GM12865 (cell line): ENCODE data around the gene LRRTM3.

Experiments
- DNase-seq: peaks from one replicate; pipeline ENCODE4 v3.0.0; 2010; ENCODE audit warnings: low read depth
- H3K4me3 ChIP-seq: 2 replicates; pipeline ENCODE4 v1.5.1; 2011; ENCODE audit warnings: mild to moderate bottlenecking, low read depth, low read length, control low read depth
- CTCF ChIP-seq: IDR thresholded peaks from 2 replicates; pipeline ENCODE4 v1.5.1; 2011; ENCODE audit warnings: low read length, control low read depth, low read depth, inconsistent platforms; ENCODE audit not compliant: insufficient read depth; ENCODE audit errors: missing control alignments

LRRTM3 gene

GRCh38 chr10:66958466-66958865 is 32.6 kb downstream of the LRRTM3 start:
- TF ChIP-seq CTCF: no peak
- DNase-seq: no peak
- H3K4me3 ChIP-seq: no peak overlapping the region

DNA sequence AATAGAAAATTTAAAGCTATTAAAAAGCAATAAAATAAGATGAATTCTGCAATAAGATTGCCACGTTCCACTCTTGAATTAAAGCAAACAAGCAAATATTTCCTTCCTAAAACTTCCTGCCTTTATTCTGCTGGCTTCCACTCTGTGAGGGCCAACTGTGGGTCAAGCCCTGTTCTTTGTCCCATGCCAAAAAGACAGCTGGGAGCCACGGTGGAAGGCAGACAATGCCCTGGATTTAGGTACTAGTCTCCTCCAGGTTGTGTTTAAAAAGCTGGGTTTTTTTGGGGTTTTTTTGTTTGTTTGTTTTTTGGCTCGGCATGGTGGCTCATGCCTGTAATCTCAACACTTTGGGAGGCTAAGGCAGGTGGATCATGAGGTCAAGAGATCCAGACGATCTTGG is 39.1 kb downstream of the LRRTM3 start:
- DNase-seq: no peak
- TF ChIP-seq CTCF: no peak
- no peak overlapping the region for H3K4me3 ChIP-seq

- H3K4me3 ChIP-seq: no peak overlapping the region
- no peak for DNase-seq
- no peak for TF ChIP-seq CTCF
Observed at GRCh38 chr10:66980246-66980815, 54.5 kb downstream of the LRRTM3 start.

- H3K4me3 ChIP-seq: no peak overlapping the region
- DNase-seq: no peak
- TF ChIP-seq CTCF: no peak
Observed at GRCh38 chr10:66981361-66982052, 55.7 kb downstream of the LRRTM3 start.

DNA sequence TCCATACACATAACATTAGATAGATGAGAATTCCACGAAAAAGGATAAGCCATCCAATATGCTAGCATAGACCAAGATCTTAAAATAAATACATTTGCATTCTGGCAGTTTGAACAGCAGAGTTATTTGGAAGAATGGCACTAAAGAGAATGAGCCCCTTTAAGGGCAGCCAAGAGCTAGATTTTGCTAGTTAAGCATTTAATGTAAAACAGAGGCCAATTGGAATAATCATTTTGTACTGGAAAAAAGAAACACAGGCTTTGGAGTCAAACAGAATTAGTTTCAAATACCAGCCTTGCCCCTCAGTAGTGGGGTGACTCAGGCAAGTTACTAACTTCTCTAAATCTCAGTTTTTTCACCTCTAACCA is 56.2 kb downstream of the LRRTM3 start:
- no peak for TF ChIP-seq CTCF
- no peak overlapping the region for H3K4me3 ChIP-seq
- no peak for DNase-seq

DNA sequence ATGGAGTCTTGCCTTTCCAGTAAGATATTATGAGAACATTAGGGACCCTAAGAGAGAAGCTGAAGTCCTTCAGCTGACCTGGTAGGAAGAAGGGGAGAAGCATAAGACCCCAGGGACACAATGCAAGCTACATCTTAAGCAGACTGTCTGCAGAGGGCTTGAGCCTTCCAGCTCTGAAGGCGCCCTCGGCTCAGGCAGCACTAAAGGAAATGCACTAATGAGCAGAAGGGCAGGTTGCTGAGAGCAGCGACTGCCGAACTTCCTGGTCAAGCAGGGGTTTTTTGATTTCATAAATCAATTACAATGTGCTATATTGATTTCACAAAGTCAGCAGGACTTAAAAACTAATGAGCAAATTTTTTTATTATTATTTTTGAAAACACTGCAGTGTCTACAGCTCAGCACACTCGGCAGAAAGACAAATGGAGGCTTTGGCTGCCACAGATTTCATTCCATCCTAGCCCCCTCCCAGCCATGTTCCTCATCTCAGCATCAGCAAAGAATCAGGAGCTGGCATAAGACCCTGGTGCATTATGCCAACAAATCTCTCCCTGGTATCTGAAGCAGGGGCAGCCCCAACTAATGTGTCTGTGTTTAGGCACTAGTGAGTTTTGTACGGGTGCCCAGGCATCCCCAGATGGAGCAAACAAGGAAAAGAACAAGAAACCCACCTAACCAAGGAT is 57.1 kb downstream of the LRRTM3 start:
- peak; percentile 2 for DNase-seq
- no peak for TF ChIP-seq CTCF
- no peak overlapping the region for H3K4me3 ChIP-seq
